HEK293 (cell line): ENCODE results near the gene NUP62.

Experiments
- SP2 ChIP-seq: fragments of 450-650 bp; formaldehyde crosslinking; IDR thresholded peaks from 2 replicates; pipeline ENCODE4 v1.5.1; 2016; ENCODE audit warnings: missing biosample characterization, missing genetic modification characterization
- ZNF132 ChIP-seq: fragments of 450-650 bp; formaldehyde crosslinking; IDR thresholded peaks from 2 replicates; pipeline ENCODE4 v1.5.1; 2017; ENCODE audit warnings: missing biosample characterization, missing genetic modification characterization, borderline replicate concordance
- ZNF24 ChIP-seq: fragments of 450-650 bp; formaldehyde crosslinking; IDR thresholded peaks from 2 replicates; pipeline ENCODE4 v1.5.1; 2016; ENCODE audit warnings: missing biosample characterization, missing genetic modification characterization
- TF ChIP-seq, protein P1 (sequence below): fragments of 450-650 bp; formaldehyde crosslinking; IDR thresholded peaks from 2 replicates; pipeline ENCODE4 v1.5.1; 2016; ENCODE audit warnings: missing biosample characterization, missing genetic modification characterization

DNA sequence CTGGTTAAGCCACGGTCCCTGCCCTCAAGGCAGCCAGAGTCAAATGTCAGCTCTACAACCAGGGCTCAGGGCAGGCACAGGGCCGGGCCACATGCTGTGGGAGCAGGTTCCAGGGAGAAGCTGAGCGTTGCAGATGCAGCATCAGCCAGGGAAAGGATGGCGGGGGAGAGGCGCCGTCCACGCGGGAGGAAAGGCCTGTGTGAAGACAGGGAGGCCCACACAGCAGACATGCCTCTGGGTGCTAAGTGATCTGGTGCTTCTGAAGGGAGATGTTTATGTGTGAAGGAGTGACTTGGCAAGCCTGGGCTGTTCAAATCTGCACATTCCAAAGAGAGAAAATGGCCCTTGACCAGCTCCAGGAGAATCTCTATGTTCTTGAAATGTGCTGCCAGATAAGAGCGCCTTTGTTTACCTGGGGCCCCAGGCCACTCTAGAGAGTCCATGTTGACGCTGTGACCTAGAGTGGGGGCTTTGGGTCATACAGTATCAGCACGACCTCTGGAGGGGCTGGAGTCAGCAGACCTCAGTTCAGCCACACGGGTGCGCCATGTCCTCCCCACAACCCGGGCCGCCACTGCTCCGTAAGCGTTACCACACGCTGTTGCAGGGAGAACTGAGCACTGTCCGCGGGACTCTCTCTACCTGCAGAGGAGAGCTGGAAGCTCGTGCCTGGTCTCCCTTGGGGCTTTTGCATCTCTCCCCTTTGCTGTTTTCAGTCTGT lies 16.2 kb downstream of the NUP62 start:
- TF ChIP-seq, protein P1, sequence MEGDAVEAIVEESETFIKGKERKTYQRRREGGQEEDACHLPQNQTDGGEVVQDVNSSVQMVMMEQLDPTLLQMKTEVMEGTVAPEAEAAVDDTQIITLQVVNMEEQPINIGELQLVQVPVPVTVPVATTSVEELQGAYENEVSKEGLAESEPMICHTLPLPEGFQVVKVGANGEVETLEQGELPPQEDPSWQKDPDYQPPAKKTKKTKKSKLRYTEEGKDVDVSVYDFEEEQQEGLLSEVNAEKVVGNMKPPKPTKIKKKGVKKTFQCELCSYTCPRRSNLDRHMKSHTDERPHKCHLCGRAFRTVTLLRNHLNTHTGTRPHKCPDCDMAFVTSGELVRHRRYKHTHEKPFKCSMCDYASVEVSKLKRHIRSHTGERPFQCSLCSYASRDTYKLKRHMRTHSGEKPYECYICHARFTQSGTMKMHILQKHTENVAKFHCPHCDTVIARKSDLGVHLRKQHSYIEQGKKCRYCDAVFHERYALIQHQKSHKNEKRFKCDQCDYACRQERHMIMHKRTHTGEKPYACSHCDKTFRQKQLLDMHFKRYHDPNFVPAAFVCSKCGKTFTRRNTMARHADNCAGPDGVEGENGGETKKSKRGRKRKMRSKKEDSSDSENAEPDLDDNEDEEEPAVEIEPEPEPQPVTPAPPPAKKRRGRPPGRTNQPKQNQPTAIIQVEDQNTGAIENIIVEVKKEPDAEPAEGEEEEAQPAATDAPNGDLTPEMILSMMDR (tag by site-specific recombination): no peak
- TF ChIP-seq ZNF132 (tag by site-specific recombination) (no peak), ZNF24 (tag by site-specific recombination) (no peak), SP2 (tag by site-specific recombination) (no peak)
